OCI-LY3 (cell line): Measurements from ENCODE around the gene FGF3.

Experiments
- EZH2phosphoT487 ChIP-seq: fragments of 200-600 bp; shearing (Covaris generic); IDR thresholded peaks from 2 replicates; pipeline ENCODE4 v1.6.1; 2018; ENCODE audit warnings: antibody characterized with exemption, mixed run types, low read depth
- TF ChIP-seq, protein P1 (sequence below): fragments of 200-600, 300-600 bp; sonication (generic); IDR thresholded peaks from 2 replicates; pipeline ENCODE4 v1.5.1; 2014; ENCODE audit warnings: antibody characterized with exemption, low read length, low read depth

DNA sequence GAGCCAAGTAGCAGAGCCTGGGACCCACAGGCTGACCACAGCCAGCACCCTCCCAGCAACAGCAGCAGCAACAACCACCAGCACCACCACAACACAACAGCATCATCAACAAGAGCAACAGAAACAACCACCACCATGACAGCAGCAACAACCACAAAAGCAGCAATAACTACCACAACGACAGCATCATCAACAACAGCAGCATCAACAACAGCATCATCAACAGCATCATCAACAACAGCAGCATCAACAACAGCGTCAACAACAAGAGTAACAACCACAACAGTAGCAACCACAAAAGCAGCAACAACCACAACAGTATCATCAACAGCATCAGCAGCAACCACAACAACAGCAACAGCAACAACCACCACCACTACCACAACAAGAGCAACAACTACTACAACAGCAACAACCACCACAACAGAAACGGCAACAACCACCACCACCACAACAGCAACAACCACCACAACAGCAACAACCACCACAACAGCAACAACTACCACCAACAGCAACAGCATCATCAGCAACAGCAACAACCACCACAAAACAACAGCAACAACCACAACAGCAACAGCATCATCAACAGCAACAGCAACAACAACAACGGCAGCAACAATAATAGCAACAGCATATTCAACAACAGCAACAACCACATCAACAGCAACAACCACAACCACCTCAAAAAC is 22.1 kb upstream of the FGF3 start:
- TF ChIP-seq, protein P1, sequence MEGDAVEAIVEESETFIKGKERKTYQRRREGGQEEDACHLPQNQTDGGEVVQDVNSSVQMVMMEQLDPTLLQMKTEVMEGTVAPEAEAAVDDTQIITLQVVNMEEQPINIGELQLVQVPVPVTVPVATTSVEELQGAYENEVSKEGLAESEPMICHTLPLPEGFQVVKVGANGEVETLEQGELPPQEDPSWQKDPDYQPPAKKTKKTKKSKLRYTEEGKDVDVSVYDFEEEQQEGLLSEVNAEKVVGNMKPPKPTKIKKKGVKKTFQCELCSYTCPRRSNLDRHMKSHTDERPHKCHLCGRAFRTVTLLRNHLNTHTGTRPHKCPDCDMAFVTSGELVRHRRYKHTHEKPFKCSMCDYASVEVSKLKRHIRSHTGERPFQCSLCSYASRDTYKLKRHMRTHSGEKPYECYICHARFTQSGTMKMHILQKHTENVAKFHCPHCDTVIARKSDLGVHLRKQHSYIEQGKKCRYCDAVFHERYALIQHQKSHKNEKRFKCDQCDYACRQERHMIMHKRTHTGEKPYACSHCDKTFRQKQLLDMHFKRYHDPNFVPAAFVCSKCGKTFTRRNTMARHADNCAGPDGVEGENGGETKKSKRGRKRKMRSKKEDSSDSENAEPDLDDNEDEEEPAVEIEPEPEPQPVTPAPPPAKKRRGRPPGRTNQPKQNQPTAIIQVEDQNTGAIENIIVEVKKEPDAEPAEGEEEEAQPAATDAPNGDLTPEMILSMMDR: no peak
- TF ChIP-seq EZH2phosphoT487: no peak
